IPS DF 4.7 (cell line): ENCODE results near the gene MAPK1.
A peak's percentile ranks its signal among the peaks of the same experiment; 100 is the strongest.
"Not testable (repeated sequence)": the region's sequence is repeated elsewhere in the genome, so short reads cannot be mapped to it uniquely, and the experiment has no call there.

ENCODE experiments used
- DNase-seq: peaks from one replicate; pipeline ENCODE4 v3.0.0-alpha.2; 2013; ENCODE audit warnings: low spot score; ENCODE audit errors: extremely low read depth

The MAPK1 gene

GRCh38 chr22:21758091-21758864 is 109.2 kb downstream of the MAPK1 start:
- no peak for DNase-seq

GRCh38 chr22:21755851-21756284 is 111.6 kb downstream of the MAPK1 start:
- no peak for DNase-seq

- no peak for DNase-seq
Observed at GRCh38 chr22:21754523-21754922, 112.9 kb downstream of the MAPK1 start.

GRCh38 chr22:21753374-21754111 is 113.9 kb downstream of the MAPK1 start:
- DNase-seq = no peak

- DNase-seq = no peak
Observed at GRCh38 chr22:21752276-21752675, 115.2 kb downstream of the MAPK1 start.

GRCh38 chr22:21745948-21746347 is 121.5 kb downstream of the MAPK1 start:
- DNase-seq = no peak

- DNase-seq = not testable (repeated sequence)
Observed at GRCh38 chr22:21744917-21745316, 122.5 kb downstream of the MAPK1 start.

- no peak for DNase-seq
Observed at GRCh38 chr22:21741790-21742189, 125.7 kb downstream of the MAPK1 start.

GRCh38 chr22:21741059-21741458 is 126.4 kb downstream of the MAPK1 start:
- no peak for DNase-seq

GRCh38 chr22:21739828-21740377 is 127.5 kb downstream of the MAPK1 start:
- DNase-seq = no peak

GRCh38 chr22:21738966-21739365 is 128.5 kb downstream of the MAPK1 start:
- DNase-seq = no peak

- DNase-seq = no peak
Observed at GRCh38 chr22:21738081-21738480, 129.4 kb downstream of the MAPK1 start.

- DNase-seq = no peak
Observed at GRCh38 chr22:21736948-21737347, 130.5 kb downstream of the MAPK1 start.

- no peak for DNase-seq
Observed at GRCh38 chr22:21736084-21736642, 131.3 kb downstream of the MAPK1 start.

GRCh38 chr22:21735200-21736083 is 132.0 kb downstream of the MAPK1 start, which contains the start of gene YPEL1:
Gene YPEL1 (minus strand): TSS chr22:21735794. CDS start chr22:21710744, 25,050 bp downstream.
- peak; percentile 58 for DNase-seq

GRCh38 chr22:21734540-21735199 is 132.8 kb downstream of the MAPK1 start:
- no peak for DNase-seq

GRCh38 chr22:21731503-21731902 is 135.9 kb downstream of the MAPK1 start:
- DNase-seq = no peak

GRCh38 chr22:21730535-21731308 is 136.7 kb downstream of the MAPK1 start:
- DNase-seq = no peak

GRCh38 chr22:21729184-21729583 is 138.3 kb downstream of the MAPK1 start:
- DNase-seq = not testable (repeated sequence)

GRCh38 chr22:21728270-21728669 is 139.2 kb downstream of the MAPK1 start:
- DNase-seq = no peak
